ACC112 (cell line): Measurements from ENCODE around the gene KCNE2.
"Not testable (repeated sequence)": the region's sequence is repeated elsewhere in the genome, so short reads cannot be mapped to it uniquely, and the experiment has no call there.

Experiments
- H2AFZ ChIP-seq: fragments of 200-600 bp; sonication (generic); one replicate; pipeline ENCODE4 v1.6.0; 2017; ENCODE audit warnings: antibody characterized with exemption, low read length; ENCODE audit not compliant: unreplicated experiment
- H3K27ac ChIP-seq: fragments of 200-600 bp; sonication (generic); 2 replicates; pipeline ENCODE4 v1.5.1; 2014; ENCODE audit warnings: low read depth, mild to moderate bottlenecking, antibody characterized with exemption, low read length, moderate library complexity
- H3K27me3 ChIP-seq: fragments of 200-600 bp; sonication (generic); 2 replicates; pipeline ENCODE4 v1.6.1; 2014; ENCODE audit warnings: mild to moderate bottlenecking, antibody characterized with exemption, low read length, moderate library complexity, mixed read lengths; ENCODE audit not compliant: insufficient read depth
- H3K36me3 ChIP-seq: fragments of 200-600 bp; sonication (generic); 2 replicates; pipeline ENCODE4 v1.6.1; 2016; ENCODE audit warnings: mild to moderate bottlenecking, antibody characterized with exemption, low read length, moderate library complexity, mixed read lengths; ENCODE audit not compliant: insufficient read depth
- H3K4me1 ChIP-seq: fragments of 200-600 bp; sonication (generic); one replicate; pipeline ENCODE4 v1.6.1; 2016; ENCODE audit warnings: low read length, mixed read lengths; ENCODE audit not compliant: insufficient read depth, unreplicated experiment, control insufficient read depth
- H3K4me3 ChIP-seq: fragments of 200-600 bp; sonication (generic); 2 replicates; pipeline ENCODE4 v1.5.1; 2014; ENCODE audit warnings: mild to moderate bottlenecking, low read depth, low read length
- H3K79me2 ChIP-seq: fragments of 200-600 bp; sonication (generic); one replicate; pipeline ENCODE4 v1.6.0; 2016; ENCODE audit warnings: low read length; ENCODE audit not compliant: control insufficient read depth, unreplicated experiment, insufficient read depth

KCNE2 gene

GRCh38 chr21:34406102-34406501 lies 42.3 kb downstream of the KCNE2 start:
- H3K36me3 ChIP-seq, H3K27me3 ChIP-seq, H3K4me1 ChIP-seq, H3K27ac ChIP-seq, H3K79me2 ChIP-seq, H2AFZ ChIP-seq, H3K4me3 ChIP-seq: not testable (repeated sequence)

GRCh38 chr21:34406676-34407075 lies 42.9 kb downstream of the KCNE2 start:
- not testable (repeated sequence) for H3K4me3 ChIP-seq, H3K27me3 ChIP-seq, H2AFZ ChIP-seq, H3K27ac ChIP-seq, H3K4me1 ChIP-seq, H3K36me3 ChIP-seq, H3K79me2 ChIP-seq

DNA sequence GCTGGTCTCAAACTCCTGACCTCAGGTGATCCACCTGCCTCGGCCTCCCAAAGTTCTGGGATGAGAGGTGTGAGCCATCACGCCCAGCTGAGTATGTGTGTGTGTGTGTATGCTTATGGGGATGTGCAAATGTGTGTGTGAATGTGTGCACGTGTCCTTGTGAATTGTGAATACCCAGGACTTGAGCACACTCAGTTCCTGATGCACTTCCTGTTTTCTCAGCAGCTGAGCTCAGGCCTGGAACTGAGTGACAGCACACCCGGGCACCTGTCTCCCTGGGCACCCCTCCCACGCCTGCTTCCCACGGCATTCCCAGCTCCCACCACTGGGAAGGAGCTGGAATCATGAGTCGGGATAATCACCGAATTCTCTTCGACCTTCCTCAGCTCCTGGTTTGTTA lies 43.5 kb downstream of the KCNE2 start:
- H3K36me3 ChIP-seq, H3K4me3 ChIP-seq, H3K4me1 ChIP-seq, H3K79me2 ChIP-seq, H3K27ac ChIP-seq, H3K27me3 ChIP-seq, H2AFZ ChIP-seq: not testable (repeated sequence)

- not testable (repeated sequence) for H3K36me3 ChIP-seq, H3K4me1 ChIP-seq, H3K4me3 ChIP-seq, H2AFZ ChIP-seq, H3K27me3 ChIP-seq, H3K79me2 ChIP-seq, H3K27ac ChIP-seq
These were observed 53.8 kb downstream of the KCNE2 start for GRCh38 chr21:34417448-34418077.
